Stimulated activated memory B cell treated with anti-CD40 and anti-IgM and Interleukin-4, amounts not matched to agents 10 μg/mL and 1 μg/mL and 100 μg/mL, for 72 hours (primary cell): ENCODE results near the gene ST3GAL2.

Experiments
- ATAC-seq: fragments of 150-1000 bp; cut with Tn5 transposase; 2 replicates; pipeline ENCODE4 v1.10.0; 2021
- H3K27ac Mint-ChIP-seq: one replicate; pipeline ENCODE4 v1.8.0; 2022; ENCODE audit warnings: mild to moderate bottlenecking, mixed read lengths
- H3K27me3 Mint-ChIP-seq: one replicate; pipeline ENCODE4 v1.8.0; 2022; ENCODE audit warnings: mixed read lengths
- H3K36me3 Mint-ChIP-seq: one replicate; pipeline ENCODE4 v1.8.0; 2022; ENCODE audit warnings: mixed read lengths
- H3K4me1 Mint-ChIP-seq: one replicate; pipeline ENCODE4 v1.8.0; 2022; ENCODE audit warnings: mixed read lengths
- H3K4me3 Mint-ChIP-seq: one replicate; pipeline ENCODE4 v1.8.0; 2022; ENCODE audit warnings: mild to moderate bottlenecking, moderate library complexity, mixed read lengths
- H3K9me3 Mint-ChIP-seq: one replicate; pipeline ENCODE4 v1.8.0; 2022; ENCODE audit warnings: mixed read lengths

The ST3GAL2 gene

GRCh38 chr16:70433458-70434103 is 5.3 kb downstream of the ST3GAL2 start:
- peak overlapping the region; percentile 38 for H3K4me3 Mint-ChIP-seq
- no peaks in the 10 kb centered on the region for H3K27me3 Mint-ChIP-seq
- ATAC-seq = no peak
- no peaks in the 10 kb centered on the region for H3K36me3 Mint-ChIP-seq
- H3K9me3 Mint-ChIP-seq = no peaks in the 10 kb centered on the region
- peak overlapping the region; percentile 96 for H3K27ac Mint-ChIP-seq
- H3K4me1 Mint-ChIP-seq = peaks cover 79% of the 10 kb centered on the region

- H3K4me3 Mint-ChIP-seq = peak overlapping the region; percentile 55
- H3K4me1 Mint-ChIP-seq = peaks cover 80% of the 10 kb centered on the region
- H3K36me3 Mint-ChIP-seq = peaks cover under 1% of the 10 kb centered on the region
- peak; percentile 14 for ATAC-seq
- peak overlapping the region; percentile 96 for H3K27ac Mint-ChIP-seq
- H3K9me3 Mint-ChIP-seq = no peaks in the 10 kb centered on the region
- H3K27me3 Mint-ChIP-seq = no peaks in the 10 kb centered on the region
Measured at GRCh38 chr16:70432723-70433457, 6.0 kb downstream of the ST3GAL2 start.

GRCh38 chr16:70432356-70432722 is 6.6 kb downstream of the ST3GAL2 start:
- ATAC-seq = no peak
- Mint-ChIP-seq H3K27ac (peak overlapping the region; percentile 96), H3K27me3 (no peaks in the 10 kb centered on the region), H3K4me1 (peaks cover 80% of the 10 kb centered on the region), H3K9me3 (no peaks in the 10 kb centered on the region), H3K36me3 (peaks cover 6% of the 10 kb centered on the region), H3K4me3 (no peak overlapping the region)

GRCh38 chr16:70430667-70431536 is 8.0 kb downstream of the ST3GAL2 start:
- Mint-ChIP-seq H3K27ac (peak overlapping the region; percentile 96), H3K9me3 (no peaks in the 10 kb centered on the region), H3K36me3 (peaks cover 7% of the 10 kb centered on the region), H3K4me3 (peak overlapping the region; percentile 56), H3K27me3 (no peaks in the 10 kb centered on the region), H3K4me1 (peaks cover 76% of the 10 kb centered on the region)
- ATAC-seq = peak; percentile 89

- Mint-ChIP-seq H3K9me3 (no peaks in the 10 kb centered on the region), H3K4me3 (peak overlapping the region; percentile 56), H3K27me3 (no peaks in the 10 kb centered on the region), H3K36me3 (peaks cover 12% of the 10 kb centered on the region), H3K4me1 (peaks cover 76% of the 10 kb centered on the region), H3K27ac (peak overlapping the region; percentile 96)
- peak; percentile 61 for ATAC-seq
Measured at GRCh38 chr16:70429888-70430666, 8.8 kb downstream of the ST3GAL2 start.

- peak overlapping the region; percentile 61 for H3K4me3 Mint-ChIP-seq
- H3K27me3 Mint-ChIP-seq = no peaks in the 10 kb centered on the region
- peaks cover 12% of the 10 kb centered on the region for H3K36me3 Mint-ChIP-seq
- peak overlapping the region; percentile 96 for H3K27ac Mint-ChIP-seq
- H3K4me1 Mint-ChIP-seq = peaks cover 59% of the 10 kb centered on the region
- no peak for ATAC-seq
- no peaks in the 10 kb centered on the region for H3K9me3 Mint-ChIP-seq
Measured at GRCh38 chr16:70428178-70428998, 10.5 kb downstream of the ST3GAL2 start.

- Mint-ChIP-seq H3K9me3 (no peaks in the 10 kb centered on the region), H3K4me1 (peaks cover 58% of the 10 kb centered on the region), H3K27ac (peak overlapping the region; percentile 96), H3K27me3 (no peaks in the 10 kb centered on the region), H3K4me3 (peak overlapping the region; percentile 36), H3K36me3 (peaks cover 14% of the 10 kb centered on the region)
- ATAC-seq = no peak
Measured at GRCh38 chr16:70427786-70428177, 11.1 kb downstream of the ST3GAL2 start.

GRCh38 chr16:70422543-70422942 is 16.4 kb downstream of the ST3GAL2 start:
- Mint-ChIP-seq H3K27ac (peak overlapping the region; percentile 22), H3K9me3 (no peaks in the 10 kb centered on the region), H3K27me3 (no peaks in the 10 kb centered on the region), H3K4me1 (peaks cover 60% of the 10 kb centered on the region), H3K4me3 (no peak overlapping the region), H3K36me3 (peaks cover 34% of the 10 kb centered on the region)
- ATAC-seq = no peak

- Mint-ChIP-seq H3K4me3 (no peak overlapping the region), H3K27ac (peak overlapping the region; percentile 22), H3K9me3 (no peaks in the 10 kb centered on the region), H3K4me1 (peaks cover 60% of the 10 kb centered on the region), H3K27me3 (no peaks in the 10 kb centered on the region), H3K36me3 (peaks cover 35% of the 10 kb centered on the region)
- ATAC-seq = no peak
Measured at GRCh38 chr16:70421473-70422311, 17.2 kb downstream of the ST3GAL2 start.

GRCh38 chr16:70421014-70421413 is 17.9 kb downstream of the ST3GAL2 start:
- Mint-ChIP-seq H3K27me3 (no peaks in the 10 kb centered on the region), H3K9me3 (no peaks in the 10 kb centered on the region), H3K27ac (no peak overlapping the region), H3K4me1 (peaks cover 66% of the 10 kb centered on the region), H3K36me3 (peaks cover 37% of the 10 kb centered on the region), H3K4me3 (no peak overlapping the region)
- ATAC-seq = no peak

- H3K36me3 Mint-ChIP-seq = peaks cover 35% of the 10 kb centered on the region
- no peak overlapping the region for H3K27ac Mint-ChIP-seq
- no peak overlapping the region for H3K4me3 Mint-ChIP-seq
- no peaks in the 10 kb centered on the region for H3K9me3 Mint-ChIP-seq
- ATAC-seq = no peak
- peaks cover 68% of the 10 kb centered on the region for H3K4me1 Mint-ChIP-seq
- no peaks in the 10 kb centered on the region for H3K27me3 Mint-ChIP-seq
Measured at GRCh38 chr16:70419384-70420327, 19.2 kb downstream of the ST3GAL2 start.

GRCh38 chr16:70418993-70419318 is 19.9 kb downstream of the ST3GAL2 start:
- Mint-ChIP-seq H3K9me3 (no peaks in the 10 kb centered on the region), H3K27ac (no peak overlapping the region), H3K36me3 (peaks cover 40% of the 10 kb centered on the region), H3K27me3 (no peaks in the 10 kb centered on the region), H3K4me3 (no peak overlapping the region), H3K4me1 (peaks cover 68% of the 10 kb centered on the region)
- ATAC-seq = no peak
